Stimulated activated CD8-positive, alpha-beta memory T cell treated with anti-CD3 and anti-CD28 coated beads, Interleukin-7, amount 100 ng/mL, for 24 hours (primary cell): ENCODE results near the gene C20orf141.

Experiments
- DNase-seq: peaks from one replicate; pipeline ENCODE4 v3.0.0-alpha.2; 2020; ENCODE audit warnings: low read depth

Gene C20orf141

GRCh38 chr20:2851086-2851485 lies 36.3 kb downstream of the C20orf141 start:
- DNase-seq, result no peak

DNA sequence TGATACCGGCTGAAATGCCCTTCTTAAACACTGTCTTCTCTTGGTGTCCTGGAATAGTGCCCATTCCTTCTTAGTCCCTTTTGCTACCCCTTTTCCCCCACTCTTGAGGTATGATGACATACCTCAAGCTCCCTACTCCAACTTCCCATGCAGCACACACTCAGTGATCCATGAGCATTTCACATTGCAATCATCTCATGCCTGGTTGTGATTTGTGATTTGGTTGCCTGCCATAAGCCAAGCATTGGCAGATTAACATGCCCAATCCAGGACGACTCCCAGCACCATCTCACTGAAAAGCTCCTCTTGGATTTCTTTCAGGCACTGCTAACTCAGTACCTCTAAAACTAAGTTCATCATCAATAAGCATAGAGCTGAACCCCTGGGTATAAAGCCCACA lies 43.8 kb downstream of the C20orf141 start:
- DNase-seq, result no peak

GRCh38 chr20:2859330-2860121 lies 44.7 kb downstream of the C20orf141 start:
- DNase-seq, result no peak

- DNase-seq, result no peak
Measured at GRCh38 chr20:2864626-2865025, 49.8 kb downstream of the C20orf141 start.

- DNase-seq, result no peak
Measured at GRCh38 chr20:2865101-2865500, 50.3 kb downstream of the C20orf141 start.
